Spinal cord (tissue), 10 donors: Measurements from ENCODE around the gene UBASH3B. TPM values are rescaled to one million over a fixed set of nuclear protein-coding genes. Genes with fewer than 3 reads are reported as not detected.

Experiments used
- DNase-seq, 6 donors: peaks; one replicate each; pipeline versions ENCODE4 v3.0.0 to v3.0.0-alpha.2; 2013 to 2015; ENCODE audit warnings: low spot score in 6 of 6, low read depth in 4 of 6
- H3K27ac ChIP-seq: one replicate; pipeline ENCODE4 v1.5.1; 2013; ENCODE audit warnings: low read depth, low read length, control low read depth
- H3K27me3 ChIP-seq: one replicate; pipeline ENCODE4 v1.6.1; 2013; ENCODE audit warnings: low read length; ENCODE audit not compliant: control insufficient read depth, insufficient read depth
- H3K36me3 ChIP-seq: one replicate; pipeline ENCODE4 v1.6.1; 2013; ENCODE audit warnings: low read length; ENCODE audit not compliant: control insufficient read depth, insufficient read depth
- H3K4me1 ChIP-seq: one replicate; pipeline ENCODE4 v1.6.1; 2013; ENCODE audit warnings: low read length; ENCODE audit not compliant: control insufficient read depth, insufficient read depth
- H3K4me3 ChIP-seq: one replicate; pipeline ENCODE4 v1.5.1; 2013; ENCODE audit warnings: low read depth, low read length, control low read depth
- H3K9me3 ChIP-seq: one replicate; pipeline ENCODE4 v1.6.1; 2013; ENCODE audit warnings: low read length; ENCODE audit not compliant: control insufficient read depth, insufficient read depth
- WGBS: methylation state at CpG from one replicate; pipeline ENCODE4 v1.1.5; 2013; ENCODE audit warnings: missing lambda C conversion rate; ENCODE audit not compliant: insufficient coverage; 5-methylcytosine and 5-hydroxymethylcytosine counted together
- polyA plus RNA-seq, 2 donors: library from polyadenylated mRNA; unstranded; fragments of 120-200 nt; gene quantifications; one replicate each; pipeline ENCODE4 v1.2.1, GENCODE V29; 2013; ENCODE audit not compliant: insufficient read length in 2 of 2
- total RNA-seq, 2 donors: library from RNA; depleted of rRNA in 1 of 2; stranded (reverse); fragments of 120-200 nt in 1 of 2; fragments of >200 nt in 1 of 2; gene quantifications; one replicate each; pipeline versions ENCODE4 v1.2.3 to v1.2.4, GENCODE V29; 2013 to 2014
- donor health status: healthy.

Gene UBASH3B
- total and polyA plus RNA-seq, 4 donors = 6.0 to 17.2 (median 9.6) TPM

GRCh38 chr11:122791836-122792235, 136.3 kb downstream of the UBASH3B start:
- no peaks in the 10 kb centered on the region for H3K27me3 ChIP-seq
- peaks cover 9% of the 10 kb centered on the region for H3K36me3 ChIP-seq
- H3K27ac ChIP-seq = no peak overlapping the region
- peaks cover 3% of the 10 kb centered on the region for H3K4me1 ChIP-seq
- no peaks in the 10 kb centered on the region for H3K9me3 ChIP-seq
- no peak overlapping the region for H3K4me3 ChIP-seq
- DNase-seq = no peak
- WGBS = 79% methylated on average over 5 of the region's 8 CpGs

- Histone ChIP-seq H3K27ac (no peak overlapping the region), H3K9me3 (no peaks in the 10 kb centered on the region), H3K27me3 (no peaks in the 10 kb centered on the region), H3K4me3 (no peak overlapping the region), H3K36me3 (peaks cover 12% of the 10 kb centered on the region), H3K4me1 (peaks cover 3% of the 10 kb centered on the region)
- WGBS = 40% methylated on average over 1 of the region's 3 CpGs
- DNase-seq = no peak
Observed at GRCh38 chr11:122793515-122793914, 138.0 kb downstream of the UBASH3B start.

- Histone ChIP-seq H3K4me1 (no peaks in the 10 kb centered on the region), H3K9me3 (no peaks in the 10 kb centered on the region), H3K27ac (no peak overlapping the region), H3K4me3 (no peak overlapping the region), H3K36me3 (peaks cover 21% of the 10 kb centered on the region), H3K27me3 (no peaks in the 10 kb centered on the region)
- WGBS = 96% methylated on average over 5 of the region's 5 CpGs
- no peak for DNase-seq
Observed at GRCh38 chr11:122795307-122795706, 139.8 kb downstream of the UBASH3B start.

- no peaks in the 10 kb centered on the region for H3K9me3 ChIP-seq
- WGBS = 72% methylated on average over 9 of the region's 11 CpGs
- peak in 1 of 6 donors; percentile 47 for DNase-seq
- no peaks in the 10 kb centered on the region for H3K4me1 ChIP-seq
- H3K36me3 ChIP-seq = peaks cover 25% of the 10 kb centered on the region
- no peaks in the 10 kb centered on the region for H3K27me3 ChIP-seq
- no peak overlapping the region for H3K27ac ChIP-seq
- H3K4me3 ChIP-seq = no peak overlapping the region
Observed at GRCh38 chr11:122796128-122796717, 140.7 kb downstream of the UBASH3B start.

DNA sequence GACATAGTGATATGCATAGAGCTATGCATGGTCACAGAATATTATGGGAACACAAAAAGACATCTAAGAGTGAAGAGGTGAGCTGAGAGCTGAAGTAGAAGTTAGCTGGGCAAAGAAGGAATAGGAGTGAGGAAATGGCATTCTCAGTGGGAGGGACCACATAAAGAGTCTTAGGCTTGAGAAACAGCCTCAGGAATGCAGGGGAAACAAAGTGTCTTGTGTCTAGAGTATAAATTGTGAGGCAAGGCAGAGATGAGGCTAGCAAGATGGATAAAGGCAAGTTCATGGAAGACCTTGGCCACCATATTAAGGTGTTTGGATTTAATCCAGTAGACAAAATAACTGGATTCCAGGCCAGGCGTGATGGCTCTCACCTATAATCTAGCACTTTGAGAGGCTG, 142.1 kb downstream of the UBASH3B start:
- WGBS = 100% methylated on average over 1 of the region's 1 CpG
- no peak overlapping the region for H3K4me3 ChIP-seq
- peaks cover 23% of the 10 kb centered on the region for H3K36me3 ChIP-seq
- H3K27me3 ChIP-seq = no peaks in the 10 kb centered on the region
- no peaks in the 10 kb centered on the region for H3K4me1 ChIP-seq
- no peak for DNase-seq
- no peaks in the 10 kb centered on the region for H3K9me3 ChIP-seq
- H3K27ac ChIP-seq = no peak overlapping the region

DNA sequence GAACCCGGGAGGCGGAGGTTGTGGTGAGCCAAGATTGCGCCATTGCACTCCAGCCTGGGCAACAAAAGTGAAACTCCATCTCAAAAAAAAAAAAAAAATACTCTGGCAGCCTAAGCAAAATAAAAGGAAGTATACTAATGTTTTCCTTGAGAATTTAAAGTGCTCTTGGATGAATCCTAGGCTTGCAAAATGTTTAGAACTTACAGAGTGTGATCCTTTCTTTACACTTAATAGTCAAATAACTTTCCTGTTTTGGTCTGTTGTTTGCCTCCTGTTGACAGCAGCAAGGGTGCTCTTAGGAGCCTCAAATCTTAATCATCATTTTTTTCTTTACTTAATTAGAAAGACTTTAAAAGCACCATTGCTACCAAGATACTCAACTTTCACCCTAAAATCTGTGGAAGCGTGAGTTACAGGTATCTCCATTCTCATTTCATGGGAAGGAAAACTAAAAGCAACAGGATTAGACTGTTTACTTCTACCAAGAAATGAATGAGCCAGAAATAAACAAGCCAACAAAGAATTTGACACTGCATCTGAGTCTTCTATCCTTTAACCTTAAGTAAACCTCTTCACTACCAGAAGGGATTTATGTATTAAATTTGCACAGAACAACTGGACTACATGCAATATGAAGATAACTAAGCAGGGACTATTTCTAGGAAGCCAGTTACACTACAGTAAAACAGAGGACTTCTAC, 144.0 kb downstream of the UBASH3B start:
- no peak overlapping the region for H3K4me3 ChIP-seq
- peaks cover 24% of the 10 kb centered on the region for H3K36me3 ChIP-seq
- WGBS = 100% methylated on average over 1 of the region's 4 CpGs
- no peaks in the 10 kb centered on the region for H3K9me3 ChIP-seq
- no peak for DNase-seq
- no peaks in the 10 kb centered on the region for H3K4me1 ChIP-seq
- H3K27ac ChIP-seq = no peak overlapping the region
- no peaks in the 10 kb centered on the region for H3K27me3 ChIP-seq

DNA sequence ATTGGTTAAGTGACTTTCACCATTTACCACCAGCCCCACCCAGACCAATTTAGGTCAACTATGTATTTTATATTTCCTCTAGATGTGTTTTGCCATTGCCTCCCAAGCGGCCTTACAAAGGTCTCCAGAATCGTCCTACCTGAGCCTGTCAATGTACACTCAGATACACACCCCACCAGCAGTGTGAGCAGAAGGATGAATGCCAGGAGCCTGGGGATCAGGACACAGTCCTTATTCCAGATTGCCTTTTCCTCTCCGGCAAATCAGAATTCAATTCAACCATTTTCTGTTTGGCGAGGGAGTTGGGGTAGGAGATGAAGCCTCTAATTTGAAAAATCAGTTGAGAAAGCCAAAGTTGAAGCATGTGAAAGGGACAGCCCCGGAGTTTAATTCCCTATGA, 147.4 kb downstream of the UBASH3B start:
- WGBS = 91% methylated on average over 3 of the region's 5 CpGs
- H3K27ac ChIP-seq = no peak overlapping the region
- H3K4me1 ChIP-seq = no peaks in the 10 kb centered on the region
- no peak for DNase-seq
- H3K9me3 ChIP-seq = no peaks in the 10 kb centered on the region
- H3K36me3 ChIP-seq = peaks cover 20% of the 10 kb centered on the region
- H3K4me3 ChIP-seq = no peak overlapping the region
- no peaks in the 10 kb centered on the region for H3K27me3 ChIP-seq

DNA sequence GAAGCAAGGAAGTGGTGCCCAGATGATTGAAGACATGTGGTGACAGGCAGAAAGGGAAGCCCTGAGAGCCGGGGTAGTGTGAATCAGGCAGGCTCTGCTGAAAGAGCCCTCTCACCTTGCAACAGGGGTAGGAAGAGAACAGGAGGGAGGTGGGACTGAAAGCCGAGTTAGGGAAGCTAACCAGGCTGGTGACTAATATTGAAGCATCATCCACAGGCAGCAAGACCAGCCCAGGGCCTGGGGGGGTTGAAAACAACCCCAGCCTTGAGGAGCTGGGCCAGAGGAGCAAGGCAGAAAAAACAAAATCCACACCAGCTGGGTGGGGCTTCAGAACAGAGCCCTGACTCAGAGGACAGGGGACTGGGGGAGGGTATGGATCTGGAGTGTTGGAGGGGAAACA, 147.8 kb downstream of the UBASH3B start:
- Histone ChIP-seq H3K36me3 (peaks cover 19% of the 10 kb centered on the region), H3K27me3 (no peaks in the 10 kb centered on the region), H3K9me3 (no peaks in the 10 kb centered on the region), H3K4me3 (no peak overlapping the region), H3K4me1 (no peaks in the 10 kb centered on the region), H3K27ac (no peak overlapping the region)
- no peak for DNase-seq
- 68% methylated on average over 2 of the region's 2 CpGs for WGBS

GRCh38 chr11:122803716-122804115, 148.2 kb downstream of the UBASH3B start:
- Histone ChIP-seq H3K27ac (no peak overlapping the region), H3K4me3 (no peak overlapping the region), H3K27me3 (no peaks in the 10 kb centered on the region), H3K36me3 (peaks cover 16% of the 10 kb centered on the region), H3K4me1 (no peaks in the 10 kb centered on the region), H3K9me3 (no peaks in the 10 kb centered on the region)
- WGBS = 91% methylated on average over 3 of the region's 5 CpGs
- DNase-seq = no peak

DNA sequence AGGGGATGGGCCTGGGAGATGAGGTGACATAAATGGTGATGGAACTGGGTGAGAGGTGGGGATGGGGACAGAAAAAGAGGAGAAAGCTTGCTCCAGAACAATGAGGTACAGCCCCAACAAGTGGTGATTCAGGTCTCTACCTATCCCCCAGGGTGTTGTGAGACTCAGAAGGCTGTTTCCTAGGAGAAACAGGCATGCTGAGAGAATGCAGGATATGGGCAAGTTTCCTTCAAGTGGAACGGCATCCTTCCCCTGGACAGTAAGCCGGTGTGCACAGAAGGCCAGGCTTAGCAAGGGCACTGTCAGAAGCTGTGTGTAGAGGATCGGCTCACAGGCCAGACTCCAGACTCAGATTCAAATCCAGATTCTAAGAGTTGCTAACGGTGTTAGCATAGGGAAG, 148.6 kb downstream of the UBASH3B start:
- Histone ChIP-seq H3K4me1 (no peaks in the 10 kb centered on the region), H3K27me3 (no peaks in the 10 kb centered on the region), H3K4me3 (no peak overlapping the region), H3K27ac (no peak overlapping the region), H3K36me3 (peaks cover 13% of the 10 kb centered on the region), H3K9me3 (no peaks in the 10 kb centered on the region)
- DNase-seq = no peak
- 16% methylated on average over 2 of the region's 4 CpGs for WGBS
